ENCODE results near the gene MYO1B. TPM values are rescaled to one million over a fixed set of nuclear protein-coding genes. Genes with fewer than 3 reads are reported as not detected.

MYO1B gene
- total and polyA plus RNA-seq, 7 donors = 6.2 to 37.1 (median 13.8) TPM

- H3K27me3 ChIP-seq = no peaks in the 10 kb centered on the region
- WGBS, 2 donors = 39 to 78% methylated on average over 2 of the region's 2 CpGs
- TF ChIP-seq POLR2A (IDR thresholded peaks at IDR 0.05) (no peak), POLR2AphosphoS5 (IDR thresholded peaks at IDR 0.05) (no peak)
- H3K4me3 ChIP-seq = no peak overlapping the region
- H3K27ac ChIP-seq = no peak overlapping the region
- no peaks in the 10 kb centered on the region for H3K36me3 ChIP-seq
- no peak for DNase-seq
- intact Hi-C loops (cut with DNase I) = no loop called here
- H3K4me1 ChIP-seq = peaks cover 0 to 14% (median 2%) of the 10 kb centered on the region in 4 donors
- peaks cover 0 to 4% (median 0%) of the 10 kb centered on the region in 4 donors for H3K9me3 ChIP-seq
Observed at GRCh38 chr2:191463790-191464189, 218.6 kb downstream of the MYO1B start.

DNA sequence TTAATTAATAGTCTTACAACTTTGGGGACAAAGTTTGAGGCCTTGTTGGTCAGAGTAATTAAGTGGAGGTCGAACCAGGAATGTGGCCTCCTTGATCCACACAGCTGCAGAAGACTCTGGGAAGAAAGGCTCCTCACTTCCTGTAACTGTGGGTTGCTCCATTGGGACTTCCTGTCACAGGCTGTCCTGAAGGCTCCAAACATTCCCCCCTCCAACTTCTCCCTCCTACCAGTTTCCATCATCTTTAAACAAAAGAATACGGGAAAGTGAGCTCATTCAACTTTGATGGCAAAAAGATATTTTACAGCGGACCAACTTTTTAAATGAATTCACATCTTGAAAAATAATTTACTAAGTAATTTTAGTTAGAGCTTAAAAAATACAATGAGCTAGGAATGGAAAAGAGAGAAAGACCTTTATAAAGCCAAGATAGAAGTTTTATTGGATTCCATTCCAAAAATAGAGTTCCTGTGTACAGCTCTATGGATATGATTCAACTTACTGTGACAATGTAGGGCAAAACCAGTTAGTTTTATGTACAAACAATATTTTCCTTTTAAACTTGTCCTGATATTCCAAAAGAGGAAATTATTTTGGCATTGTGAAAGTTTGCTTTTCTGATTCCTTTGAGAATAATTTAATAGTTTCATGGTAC lies 220.7 kb downstream of the MYO1B start:
- intact Hi-C loops (cut with DNase I) = no loop called here
- no peak for DNase-seq
- no peaks in the 10 kb centered on the region for H3K27me3 ChIP-seq
- H3K9me3 ChIP-seq = no peaks in the 10 kb centered on the region
- no peak overlapping the region for H3K27ac ChIP-seq
- no peaks in the 10 kb centered on the region for H3K36me3 ChIP-seq
- H3K4me3 ChIP-seq = no peak overlapping the region
- TF ChIP-seq, protein P1, sequence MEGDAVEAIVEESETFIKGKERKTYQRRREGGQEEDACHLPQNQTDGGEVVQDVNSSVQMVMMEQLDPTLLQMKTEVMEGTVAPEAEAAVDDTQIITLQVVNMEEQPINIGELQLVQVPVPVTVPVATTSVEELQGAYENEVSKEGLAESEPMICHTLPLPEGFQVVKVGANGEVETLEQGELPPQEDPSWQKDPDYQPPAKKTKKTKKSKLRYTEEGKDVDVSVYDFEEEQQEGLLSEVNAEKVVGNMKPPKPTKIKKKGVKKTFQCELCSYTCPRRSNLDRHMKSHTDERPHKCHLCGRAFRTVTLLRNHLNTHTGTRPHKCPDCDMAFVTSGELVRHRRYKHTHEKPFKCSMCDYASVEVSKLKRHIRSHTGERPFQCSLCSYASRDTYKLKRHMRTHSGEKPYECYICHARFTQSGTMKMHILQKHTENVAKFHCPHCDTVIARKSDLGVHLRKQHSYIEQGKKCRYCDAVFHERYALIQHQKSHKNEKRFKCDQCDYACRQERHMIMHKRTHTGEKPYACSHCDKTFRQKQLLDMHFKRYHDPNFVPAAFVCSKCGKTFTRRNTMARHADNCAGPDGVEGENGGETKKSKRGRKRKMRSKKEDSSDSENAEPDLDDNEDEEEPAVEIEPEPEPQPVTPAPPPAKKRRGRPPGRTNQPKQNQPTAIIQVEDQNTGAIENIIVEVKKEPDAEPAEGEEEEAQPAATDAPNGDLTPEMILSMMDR (IDR thresholded peaks at IDR 0.05) = no peak
- TF ChIP-seq POLR2AphosphoS5 (IDR thresholded peaks at IDR 0.05) = no peak
- no peak for TF ChIP-seq EP300 (IDR thresholded peaks at IDR 0.05)
- no peak for TF ChIP-seq POLR2A (IDR thresholded peaks at IDR 0.05)
- WGBS, 2 donors = 81 to 91% methylated on average over 3 of the region's 3 CpGs
- H3K4me1 ChIP-seq = peaks cover 0 to 14% (median 2%) of the 10 kb centered on the region in 4 donors

- no peak for DNase-seq
- Histone ChIP-seq H3K4me1 (peaks cover 0 to 14% (median 2%) of the 10 kb centered on the region in 4 donors), H3K27me3 (no peaks in the 10 kb centered on the region), H3K36me3 (no peaks in the 10 kb centered on the region), H3K4me3 (no peak overlapping the region), H3K9me3 (no peaks in the 10 kb centered on the region), H3K27ac (no peak overlapping the region)
- TF ChIP-seq POLR2A (IDR thresholded peaks at IDR 0.05) = no peak
- no peak for TF ChIP-seq POLR2AphosphoS5 (IDR thresholded peaks at IDR 0.05)
- TF ChIP-seq EP300 (IDR thresholded peaks at IDR 0.05) = no peak
- TF ChIP-seq, protein P1 (IDR thresholded peaks at IDR 0.05) = no peak
- 93 to 94% methylated on average over 5 of the region's 5 CpGs for WGBS, 2 donors
- intact Hi-C loops (cut with DNase I) = no loop called here
Observed at GRCh38 chr2:191467113-191467512, 221.9 kb downstream of the MYO1B start.

DNA sequence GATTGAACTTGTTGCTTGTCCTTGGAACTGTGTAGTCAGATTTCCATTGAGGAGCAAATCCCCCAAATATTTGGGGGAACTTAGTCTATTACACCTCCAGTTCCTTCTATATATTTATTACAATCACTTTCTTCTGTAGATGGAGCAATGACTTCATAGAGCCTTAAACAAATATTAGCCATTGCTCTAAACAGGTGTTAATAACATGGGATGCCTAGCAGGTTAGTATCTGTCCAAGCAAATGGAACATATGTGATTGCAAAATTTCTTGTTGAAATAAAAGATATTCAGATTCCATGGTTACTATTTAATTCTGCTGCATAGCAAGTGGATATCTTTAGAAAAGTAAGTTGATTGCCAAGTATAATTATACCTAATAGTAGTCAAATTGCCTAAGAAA lies 225.1 kb downstream of the MYO1B start:
- DNase-seq = no peak
- Histone ChIP-seq H3K4me3 (no peak overlapping the region), H3K9me3 (no peaks in the 10 kb centered on the region), H3K27me3 (no peaks in the 10 kb centered on the region), H3K4me1 (peaks cover 0 to 13% (median 2%) of the 10 kb centered on the region in 4 donors), H3K27ac (no peak overlapping the region), H3K36me3 (no peaks in the 10 kb centered on the region)
- no peak for TF ChIP-seq POLR2A (IDR thresholded peaks at IDR 0.05)
- TF ChIP-seq POLR2AphosphoS5 (IDR thresholded peaks at IDR 0.05) = no peak
- TF ChIP-seq, protein P1 (IDR thresholded peaks at IDR 0.05) = no peak
- no peak for TF ChIP-seq EP300 (IDR thresholded peaks at IDR 0.05)
- intact Hi-C loops (cut with DNase I) = no loop called here

DNA sequence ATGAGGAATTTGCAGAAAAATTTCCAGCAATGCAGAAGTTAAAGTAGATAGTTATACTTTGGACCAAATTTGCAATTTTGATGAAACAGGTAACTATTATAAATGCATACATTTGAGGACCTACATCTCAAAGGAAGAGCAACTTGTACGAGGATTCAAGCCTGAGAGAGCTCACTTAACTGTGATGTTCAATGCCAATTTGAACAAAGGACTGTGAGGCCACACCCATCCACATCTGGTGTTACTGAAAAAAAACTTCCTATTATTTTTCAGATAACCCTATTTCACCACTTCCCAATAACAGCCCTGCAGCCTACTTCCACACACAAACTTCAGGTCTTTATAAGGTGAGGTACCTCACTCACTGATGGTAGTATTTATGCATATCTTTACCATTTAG lies 229.3 kb downstream of the MYO1B start:
- Histone ChIP-seq H3K4me1 (no peaks in the 10 kb centered on the region), H3K9me3 (peaks cover 0 to 2% (median 0%) of the 10 kb centered on the region in 4 donors), H3K27me3 (no peaks in the 10 kb centered on the region), H3K4me3 (no peak overlapping the region), H3K36me3 (no peaks in the 10 kb centered on the region), H3K27ac (no peak overlapping the region)
- no peak for DNase-seq
- 11 to 25% methylated on average over 1 of the region's 1 CpG for WGBS, 2 donors
- intact Hi-C loops (cut with DNase I) = no loop called here
- no peak for TF ChIP-seq POLR2A (IDR thresholded peaks at IDR 0.05)
- no peak for TF ChIP-seq POLR2AphosphoS5 (IDR thresholded peaks at IDR 0.05)

Small RNAs within 50 kb of the gene (small RNA-seq; reads per million reads assigned to genes)
- 0 reads per million in 3 donors for gene RNU6-1045P

Other genes starting within 250 kb of the MYO1B start
- gene STAT1, start 231.2 kb upstream of the MYO1B start, total RNA-seq = 10 to 100 TPM; 47.4 to 78.5 (median 55.8) TPM
- 10 to 100 TPM; 32.8 to 93.8 (median 33.6) TPM for gene STAT1, start 231.2 kb upstream of the MYO1B start, polyA plus RNA-seq
- 1 to 10 TPM in 1 of 4 donors, under 1 TPM in 2, not detected in 1; 0.68 to 2.3 (median 0.71) TPM for gene STAT4, start 94.4 kb upstream of the MYO1B start, total RNA-seq
- gene STAT4, start 94.4 kb upstream of the MYO1B start, polyA plus RNA-seq = 1 to 10 TPM in 1 of 3 donors, under 1 TPM in 2; 0.46 to 4.6 (median 0.60) TPM

Measured in sigmoid colon (tissue), 7 donors.